GM19324 (cell line): ENCODE results near the gene SLC4A5.
"Not testable (repeated sequence)": the region's sequence is repeated elsewhere in the genome, so short reads cannot be mapped to it uniquely, and the experiment has no call there.

ENCODE experiments used
- ATAC-seq: cut with Tn5 transposase; IDR thresholded peaks from one replicate; pipeline ENCODE4 v1.9.1; 2021; ENCODE audit warnings: mild to moderate bottlenecking, moderate library complexity; ENCODE audit not compliant: unreplicated experiment, low FRiP score

The SLC4A5 gene

GRCh38 chr2:74212702-74213410 is 130.4 kb downstream of the SLC4A5 start:
- ATAC-seq: no peak

GRCh38 chr2:74206180-74206688 is 137.0 kb downstream of the SLC4A5 start:
- ATAC-seq: peak; percentile 62

GRCh38 chr2:74205596-74205995 is 137.6 kb downstream of the SLC4A5 start:
- ATAC-seq: peak; percentile 35

- no peak for ATAC-seq
These were observed 138.1 kb downstream of the SLC4A5 start for GRCh38 chr2:74205113-74205512.

- ATAC-seq: no peak
These were observed 138.8 kb downstream of the SLC4A5 start for GRCh38 chr2:74204436-74204835.

GRCh38 chr2:74201596-74201995 is 141.6 kb downstream of the SLC4A5 start:
- ATAC-seq: no peak

GRCh38 chr2:74201196-74201595 is 142.0 kb downstream of the SLC4A5 start:
- ATAC-seq: no peak

GRCh38 chr2:74199871-74200305 is 143.3 kb downstream of the SLC4A5 start:
- no peak for ATAC-seq

- ATAC-seq: no peak
These were observed 143.9 kb downstream of the SLC4A5 start for GRCh38 chr2:74199275-74199701.

GRCh38 chr2:74198461-74199274 is 144.5 kb downstream of the SLC4A5 start, which contains the start of gene MTHFD2:
MTHFD2 (plus strand) TSS chr2:74198615; CDS start chr2:74198642, 27 bp downstream.
- ATAC-seq: peak; percentile 93

- no peak for ATAC-seq
These were observed 145.2 kb downstream of the SLC4A5 start for GRCh38 chr2:74198023-74198460.

GRCh38 chr2:74197049-74197448 is 146.2 kb downstream of the SLC4A5 start:
- ATAC-seq: no peak

- ATAC-seq: no peak
These were observed 148.4 kb downstream of the SLC4A5 start for GRCh38 chr2:74194799-74195198.

- no peak for ATAC-seq
These were observed 151.4 kb downstream of the SLC4A5 start for GRCh38 chr2:74191596-74192380.

GRCh38 chr2:74188696-74189095 is 154.5 kb downstream of the SLC4A5 start:
- no peak for ATAC-seq

GRCh38 chr2:74188018-74188601 is 155.1 kb downstream of the SLC4A5 start:
- ATAC-seq: no peak

- ATAC-seq: not testable (repeated sequence)
These were observed 156.5 kb downstream of the SLC4A5 start for GRCh38 chr2:74186706-74187105.

GRCh38 chr2:74186038-74186437 is 157.2 kb downstream of the SLC4A5 start:
- ATAC-seq: no peak

GRCh38 chr2:74183878-74184277 is 159.3 kb downstream of the SLC4A5 start:
- no peak for ATAC-seq

GRCh38 chr2:74181739-74182138 is 161.5 kb downstream of the SLC4A5 start:
- ATAC-seq: peak; percentile 26
